Ascending aorta (tissue), 2 donors: ENCODE measurements around the gene KIAA1671. TPM values are rescaled to one million over a fixed set of nuclear protein-coding genes. Genes with fewer than 3 reads are reported as not detected.

ENCODE experiments used
- DNase-seq, 2 donors: peaks; one replicate each; pipeline ENCODE4 v3.0.0-alpha.2; 2019; ENCODE audit warnings: low spot score in 2 of 2
- H3K27ac ChIP-seq, 2 donors: fragments of 200-600 bp; sonication (generic); one replicate each; pipeline ENCODE4 v1.5.1; 2016 to 2017; ENCODE audit warnings: mild to moderate bottlenecking in 1 of 2
- H3K27me3 ChIP-seq: fragments of 200-600 bp; sonication (generic); one replicate; pipeline ENCODE4 v1.5.1; 2017
- H3K36me3 ChIP-seq, 2 donors: fragments of 200-600 bp; sonication (generic); one replicate each; pipeline ENCODE4 v1.5.1; 2016
- H3K4me1 ChIP-seq, 2 donors: fragments of 200-600 bp; sonication (generic); one replicate each; pipeline ENCODE4 v1.5.1; 2016 to 2017; ENCODE audit warnings: mild to moderate bottlenecking in 1 of 2
- H3K4me3 ChIP-seq, 2 donors: fragments of 200-600 bp; sonication (generic); one replicate each; pipeline ENCODE4 v1.5.1; 2016 to 2017; ENCODE audit warnings: mild to moderate bottlenecking in 1 of 2
- H3K9me3 ChIP-seq, 2 donors: fragments of 200-600 bp; sonication (generic); one replicate each; pipeline ENCODE4 v1.5.1; 2016
- CTCF ChIP-seq, 3 experiments: fragments of 200-600 bp in 2 of 3; fragments of 450-650 bp in 1 of 3; sonication (generic) in 2 of 3; IDR thresholded peaks; one replicate each; pipeline ENCODE4 v1.5.1; 2016 to 2019; ENCODE audit warnings: antibody characterized with exemption in 3 of 3, mild to moderate bottlenecking in 1 of 3, moderate library complexity in 1 of 3
- intact Hi-C: fragments of 100-400 bp; cut with DNase I; formaldehyde crosslinking; loops from one replicate; pipeline ENCODE4 v1.15.1; 2023
- total RNA-seq: library from RNA; depleted of rRNA; stranded (reverse); fragments of >200 nt; gene quantifications from one replicate; pipeline ENCODE4 v1.1.0, GENCODE V29; 2016

The KIAA1671 gene
- total RNA-seq, 1 donor from 2014 or later: 79.0 TPM

- TF ChIP-seq CTCF (IDR thresholded peaks at IDR 0.05): no peak
Measured at GRCh38 chr22:25077964-25078363, 125.4 kb downstream of the KIAA1671 start.

GRCh38 chr22:25078591-25078990 lies 126.1 kb downstream of the KIAA1671 start:
- intact Hi-C loops: loop anchor here (10.0 kb wide), 1 partner anchor 676 kb away; no protein-coding TSS in a partner anchor

More at GRCh38 chr22:25077964-25078363, 125.4 kb downstream of the KIAA1671 start:
- intact Hi-C loops: loop anchor here (10.0 kb wide), 1 partner anchor 677 kb away; no protein-coding TSS in a partner anchor
- DNase-seq: no peak
- Histone ChIP-seq H3K27me3 (no peaks in the 10 kb centered on the region), H3K4me3 (peak overlapping the region in 1 of 2 donors; percentile 14), H3K4me1 (peaks cover 47 to 75% of the 10 kb centered on the region in 2 donors), H3K27ac (peak overlapping the region; percentile 91 to 96), H3K36me3 (no peaks in the 10 kb centered on the region), H3K9me3 (no peaks in the 10 kb centered on the region)

GRCh38 chr22:25080855-25081254 lies 128.3 kb downstream of the KIAA1671 start:
- Histone ChIP-seq H3K9me3 (no peaks in the 10 kb centered on the region), H3K36me3 (no peaks in the 10 kb centered on the region), H3K4me1 (peaks cover 57 to 92% of the 10 kb centered on the region in 2 donors), H3K27me3 (no peaks in the 10 kb centered on the region), H3K27ac (peak overlapping the region; percentile 91 to 96), H3K4me3 (no peak overlapping the region)
- DNase-seq: no peak
- TF ChIP-seq CTCF (IDR thresholded peaks at IDR 0.05): no peak
- intact Hi-C loops: loop anchor here (5.0 kb wide), 1 partner anchor 91 kb away; no protein-coding TSS in a partner anchor

More at GRCh38 chr22:25078591-25078990, 126.1 kb downstream of the KIAA1671 start:
- Histone ChIP-seq H3K36me3 (no peaks in the 10 kb centered on the region), H3K27me3 (no peaks in the 10 kb centered on the region), H3K4me3 (no peak overlapping the region), H3K9me3 (no peaks in the 10 kb centered on the region), H3K4me1 (peaks cover 50 to 77% of the 10 kb centered on the region in 2 donors), H3K27ac (peak overlapping the region; percentile 91 to 96)
- TF ChIP-seq CTCF (IDR thresholded peaks at IDR 0.05): no peak
- peak in 1 of 2 donors; percentile 82 for DNase-seq

DNA sequence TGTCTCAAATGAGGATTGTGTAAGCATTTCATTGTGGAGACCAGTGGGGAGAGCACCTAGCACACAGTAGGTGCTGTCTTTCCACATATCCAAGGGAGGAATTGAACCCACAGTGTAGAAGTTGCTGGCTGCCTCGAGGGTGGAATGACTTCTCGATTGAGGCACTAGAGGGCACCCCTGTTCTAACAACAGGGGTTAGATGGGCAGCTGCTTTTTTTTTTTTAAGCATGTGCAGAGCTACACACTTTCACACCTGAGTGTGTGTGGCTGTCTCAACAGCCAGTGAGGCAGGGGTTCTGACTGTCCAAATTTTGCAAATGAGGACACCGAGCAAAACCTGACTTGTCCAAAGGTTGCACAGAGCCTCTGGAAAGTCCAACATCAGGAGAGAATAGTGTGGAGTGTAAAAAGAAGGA lies 128.9 kb downstream of the KIAA1671 start:
- TF ChIP-seq CTCF (IDR thresholded peaks at IDR 0.05): peak; percentile 29 to 76 (median 58)
- Histone ChIP-seq H3K4me1 (peaks cover 58 to 92% of the 10 kb centered on the region in 2 donors), H3K27me3 (no peaks in the 10 kb centered on the region), H3K36me3 (no peaks in the 10 kb centered on the region), H3K27ac (peak overlapping the region; percentile 91 to 96), H3K4me3 (no peak overlapping the region), H3K9me3 (no peaks in the 10 kb centered on the region)
- intact Hi-C loops: loop anchor here (5.0 kb wide), 1 partner anchor 91 kb away; no protein-coding TSS in a partner anchor
- no peak for DNase-seq

DNA sequence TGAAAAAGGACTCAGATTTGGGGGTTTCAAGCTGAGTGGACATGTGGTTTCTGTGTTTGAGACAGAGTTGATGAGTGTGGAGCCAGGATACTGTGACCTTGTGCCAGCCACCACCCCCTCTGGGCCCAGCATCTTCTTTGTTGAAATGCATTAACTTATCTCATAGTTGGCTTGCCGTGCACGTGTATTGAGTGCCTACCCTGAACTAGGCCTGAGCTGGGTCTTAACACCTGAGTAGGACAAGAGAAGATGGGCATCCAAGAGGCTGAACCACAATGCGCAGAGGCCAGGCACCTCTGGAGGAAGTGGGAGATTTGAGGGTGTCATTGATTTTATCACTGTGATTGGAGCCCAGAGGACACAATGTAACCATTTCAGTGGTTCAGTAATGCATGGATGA lies 129.6 kb downstream of the KIAA1671 start:
- intact Hi-C loops: loop anchor here (5.0 kb wide), 1 partner anchor 90 kb away; no protein-coding TSS in a partner anchor
- Histone ChIP-seq H3K4me1 (peaks cover 52 to 89% of the 10 kb centered on the region in 2 donors), H3K4me3 (no peak overlapping the region), H3K27ac (peak overlapping the region; percentile 91 to 96), H3K27me3 (no peaks in the 10 kb centered on the region), H3K9me3 (no peaks in the 10 kb centered on the region), H3K36me3 (no peaks in the 10 kb centered on the region)
- TF ChIP-seq CTCF (IDR thresholded peaks at IDR 0.05): no peak
- no peak for DNase-seq
